Stimulated activated CD4-positive, alpha-beta T cell treated with anti-CD3 and anti-CD28 coated beads, Interleukin-15, amount 100 ng/mL, for 24 hours (primary cell): ENCODE data around the gene MUC5AC.
"Not testable (repeated sequence)": the region's sequence is repeated elsewhere in the genome, so short reads cannot be mapped to it uniquely, and the experiment has no call there.

Experiments used
- DNase-seq: peaks from one replicate; pipeline ENCODE4 v3.0.0-alpha.2; 2020

Gene MUC5AC

DNA sequence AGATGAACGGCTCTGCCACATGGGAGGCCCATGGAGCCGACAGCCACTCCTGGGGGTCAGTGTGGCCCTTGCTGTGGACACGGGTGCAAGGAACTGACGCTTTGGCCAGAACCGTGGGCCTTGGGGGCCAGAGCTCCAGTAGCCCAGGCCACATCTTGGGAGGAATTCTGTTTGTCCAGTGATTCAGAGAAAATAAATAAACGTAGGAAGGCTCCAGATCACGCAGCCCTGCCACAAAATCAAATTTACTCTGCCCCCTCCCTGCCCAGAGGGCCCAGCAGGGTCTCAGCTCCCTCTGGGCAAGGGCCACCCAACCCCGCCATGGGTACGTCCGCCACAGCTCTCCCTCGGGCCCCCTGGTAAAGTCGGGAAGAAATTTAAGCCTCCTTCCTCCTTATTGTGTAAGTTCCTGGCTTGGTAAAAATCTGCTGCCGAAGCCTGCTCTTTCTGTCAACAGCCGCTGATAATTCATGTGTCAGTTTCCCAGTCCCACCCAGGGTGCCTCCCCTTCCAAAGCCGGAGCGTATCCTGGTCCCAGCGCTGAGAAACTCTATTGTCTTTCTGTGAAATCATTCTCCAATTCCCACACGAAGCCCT, 6.9 kb upstream of the MUC5AC start:
- no peak for DNase-seq

DNA sequence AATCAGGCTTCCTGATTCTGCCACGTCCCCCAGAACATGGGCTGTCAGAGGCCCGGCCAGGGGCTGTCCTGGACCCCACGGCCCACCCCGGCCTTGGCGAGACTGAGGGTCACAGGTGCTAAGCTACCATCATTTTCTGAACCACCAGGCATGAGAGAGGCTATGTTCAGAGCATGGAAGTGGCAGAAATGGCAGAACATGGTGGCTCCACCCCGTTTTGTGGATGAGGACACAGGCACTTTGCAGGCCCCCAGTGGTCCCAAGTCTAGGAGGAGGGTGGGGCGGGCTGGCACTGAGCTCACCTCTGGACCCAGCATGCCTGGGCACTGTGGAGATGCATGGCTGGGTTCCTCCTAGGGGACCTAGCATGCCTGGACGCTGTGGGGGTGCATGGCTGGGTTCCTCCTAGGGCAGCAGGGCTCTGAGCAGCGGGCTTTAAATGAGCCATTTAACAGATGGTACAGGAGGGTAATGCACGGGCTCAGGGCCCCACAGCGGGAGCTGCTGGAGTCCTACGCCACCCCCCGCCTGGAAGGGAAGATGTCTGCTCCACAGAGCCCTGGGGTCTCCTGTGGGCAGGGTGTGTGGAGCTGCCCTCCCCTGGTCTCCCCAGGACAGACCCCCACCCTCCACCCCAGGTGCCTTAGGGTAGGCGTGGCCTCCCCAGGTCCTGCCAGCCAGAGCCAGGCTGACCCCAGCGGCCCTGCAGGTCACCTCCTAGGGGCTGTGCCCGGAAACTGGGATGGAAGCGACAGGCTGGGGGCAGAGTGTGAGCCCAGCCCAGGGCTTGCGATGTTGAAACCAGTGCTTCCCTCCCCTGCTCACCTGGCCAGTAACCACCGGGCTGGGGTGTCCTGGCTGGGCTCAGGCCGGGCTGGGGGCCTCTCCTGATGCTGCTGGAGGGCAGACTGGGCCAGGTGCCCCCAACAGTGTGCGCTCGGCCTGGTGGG, 6.1 kb upstream of the MUC5AC start:
- no peak for DNase-seq

DNA sequence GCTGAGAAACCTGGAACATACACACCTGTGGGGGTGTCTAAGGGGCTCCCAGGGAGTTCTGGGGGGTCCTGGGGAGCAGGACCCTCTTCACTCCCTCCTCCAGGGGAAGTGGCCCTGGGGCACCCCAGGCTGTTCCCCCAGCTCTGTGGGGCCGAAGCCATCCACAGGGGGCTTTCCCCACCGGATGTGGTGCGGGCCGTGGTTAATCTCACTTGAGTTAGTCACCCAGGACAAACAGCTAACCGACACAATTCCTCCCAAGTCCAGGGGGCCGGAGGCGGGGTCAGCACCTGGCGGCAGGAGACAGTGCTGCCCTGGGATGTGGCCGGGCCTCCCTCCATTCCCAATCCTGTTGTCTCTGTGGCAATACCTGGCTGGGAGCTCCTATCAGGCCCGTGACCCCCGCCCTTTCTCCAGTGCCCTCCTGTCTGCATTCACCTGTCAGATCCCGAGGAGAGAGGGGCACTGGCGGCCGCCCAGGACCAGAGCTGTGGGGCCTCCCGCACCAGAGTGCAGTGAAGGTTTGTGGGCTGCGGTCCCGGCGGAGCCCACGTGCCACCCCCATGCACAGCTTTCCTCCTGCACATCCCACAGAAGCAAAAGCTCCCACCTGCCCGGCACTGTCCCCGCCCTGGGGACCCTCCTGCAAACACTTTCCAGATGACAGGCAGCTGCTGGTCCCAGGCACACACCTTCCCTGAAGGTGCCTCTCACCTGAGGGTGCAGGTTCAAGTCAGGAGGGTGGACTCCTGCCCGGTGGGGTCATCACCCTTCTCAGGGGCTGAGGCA, 5.2 kb upstream of the MUC5AC start:
- peak; percentile 53 for DNase-seq

DNA sequence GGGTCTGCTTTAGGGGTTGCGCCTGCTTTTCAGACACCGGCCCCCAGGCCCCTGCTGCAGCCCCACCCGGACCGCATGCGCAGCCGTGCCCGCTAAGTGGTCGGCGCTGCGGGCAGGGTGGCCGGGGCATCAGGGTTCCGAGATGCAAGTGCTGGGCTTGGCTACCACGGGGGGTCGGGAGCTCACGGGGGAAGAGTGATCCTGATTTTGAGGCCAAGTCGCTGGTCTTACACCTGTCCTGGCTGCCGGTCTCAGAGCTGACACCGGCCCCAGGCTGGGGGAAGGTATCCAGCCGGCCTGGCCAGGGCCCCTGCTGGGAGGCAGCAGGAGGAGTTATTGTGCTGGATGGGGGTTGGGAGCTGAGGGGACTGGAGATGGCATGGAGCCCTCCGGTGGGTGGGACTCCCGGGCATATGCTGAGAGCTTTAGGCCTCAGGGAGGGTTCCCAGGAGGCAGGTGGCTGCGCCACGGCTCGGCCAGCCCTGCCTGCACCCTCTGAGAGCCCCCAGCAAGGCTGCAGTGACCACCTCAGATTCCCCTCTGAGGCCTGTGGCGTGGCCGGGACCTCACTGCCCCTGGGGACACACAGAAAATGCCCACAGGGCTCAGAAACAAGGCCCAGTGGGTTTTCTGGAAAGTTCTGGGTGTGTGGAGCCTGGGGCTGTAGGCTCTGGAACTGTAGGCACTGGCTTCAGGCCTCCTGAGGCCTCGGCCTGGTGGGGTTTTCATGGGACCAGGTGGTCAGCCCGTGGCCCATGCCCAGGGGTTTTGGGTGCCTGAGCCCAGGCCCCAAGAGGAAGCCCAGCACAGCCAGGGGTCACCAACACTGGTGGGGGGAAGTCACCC, 4.4 kb upstream of the MUC5AC start:
- no peak for DNase-seq

DNA sequence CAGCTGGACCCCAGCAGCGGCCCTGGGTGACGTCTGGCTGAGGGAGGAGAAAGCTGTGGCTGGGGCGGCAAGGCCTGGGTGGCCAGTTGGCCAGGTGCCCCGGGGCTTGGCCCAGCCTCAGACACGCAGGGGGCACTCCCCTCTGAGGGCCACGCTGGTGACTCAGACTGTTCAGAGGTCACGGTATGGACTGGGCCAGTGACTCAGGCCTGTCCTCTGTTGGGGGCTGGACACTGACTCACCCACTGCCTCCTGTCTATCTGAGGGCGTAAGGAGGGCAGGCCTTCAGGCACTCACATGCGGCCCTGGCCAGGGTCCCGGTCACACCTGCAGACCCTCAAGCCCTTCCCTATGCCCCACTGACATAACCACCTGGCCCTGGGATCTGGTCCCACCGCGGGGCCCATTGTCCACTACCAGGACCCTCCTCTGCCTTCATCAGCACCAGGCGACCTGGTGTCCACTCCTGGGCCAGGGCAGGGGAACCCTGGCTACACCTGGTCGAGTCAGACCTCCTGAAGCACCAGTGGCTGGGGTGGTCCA, 3.7 kb upstream of the MUC5AC start:
- no peak for DNase-seq

DNA sequence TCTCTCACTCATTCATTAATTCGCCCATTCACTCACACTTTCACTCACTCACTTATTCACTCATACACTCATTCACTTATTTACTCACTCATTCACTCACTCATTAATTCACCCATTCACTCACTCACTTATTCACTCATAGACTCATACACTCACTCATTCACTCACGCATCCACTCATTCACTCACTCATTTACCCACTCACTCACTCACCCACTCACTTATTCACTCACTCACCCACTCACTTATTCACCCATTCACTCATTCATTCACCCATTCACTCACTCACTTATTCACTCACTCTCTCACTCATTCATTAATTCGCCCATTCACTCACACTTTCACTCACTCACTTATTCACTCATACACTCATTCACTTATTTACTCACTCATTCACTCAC, 3.1 kb upstream of the MUC5AC start:
- not testable (repeated sequence) for DNase-seq

DNA sequence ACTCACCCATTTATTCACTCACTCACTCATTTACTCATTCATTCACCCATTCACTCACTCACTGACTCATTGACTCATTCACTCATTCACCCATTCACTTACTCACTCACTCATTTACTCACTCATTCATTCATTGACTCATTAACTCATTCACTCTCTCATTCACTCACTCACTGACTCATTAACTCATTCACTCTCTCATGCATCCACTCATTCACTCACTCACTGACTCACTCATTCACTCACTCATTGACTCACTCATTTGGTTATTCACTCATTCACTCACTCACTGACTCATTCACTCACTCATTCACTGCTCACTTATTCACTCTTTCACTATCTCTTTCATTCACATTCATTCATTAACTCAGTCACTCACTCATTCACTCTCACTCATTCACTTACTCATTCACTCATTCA, 2.5 kb upstream of the MUC5AC start:
- DNase-seq: no peak

DNA sequence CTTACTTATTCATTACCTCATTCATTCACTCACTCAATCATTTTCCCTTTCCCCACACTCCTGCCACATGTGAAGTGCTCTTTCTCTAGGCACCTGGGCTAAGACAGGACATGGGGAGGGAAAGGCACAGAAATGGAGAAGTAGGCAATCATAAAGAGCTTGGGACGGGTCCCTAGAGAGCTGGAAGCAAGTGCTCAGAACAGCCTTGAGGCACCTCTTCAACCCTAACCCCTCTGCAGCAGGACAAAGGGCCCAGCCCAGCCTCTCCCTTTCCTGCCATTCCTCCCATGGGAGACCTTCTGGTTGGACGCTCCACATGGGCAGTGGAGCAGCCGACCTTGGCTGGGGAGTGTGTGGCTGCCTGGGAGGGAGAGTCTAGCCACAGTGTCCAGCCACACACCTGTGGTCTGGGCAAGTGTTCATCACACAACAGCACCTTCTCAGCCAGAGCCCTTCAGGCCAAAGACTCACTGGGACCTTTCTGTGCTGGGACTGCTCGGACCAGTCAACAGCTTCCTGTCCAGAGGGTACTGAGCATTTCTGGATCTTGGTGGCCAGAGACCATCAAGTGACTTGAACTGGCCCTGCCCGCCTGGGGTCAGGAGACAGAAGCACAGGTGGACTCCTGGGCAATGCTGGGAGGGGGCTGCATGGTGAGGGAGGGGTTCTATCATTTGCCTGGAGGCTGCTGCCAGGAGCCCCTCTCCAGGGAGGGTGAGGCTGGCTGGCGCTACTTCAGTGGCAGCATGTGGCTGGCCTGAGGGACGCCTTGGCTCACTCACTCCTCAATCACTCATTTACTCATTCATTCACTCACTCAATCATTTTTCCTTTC, 1.0 kb upstream of the MUC5AC start:
- no peak for DNase-seq

DNA sequence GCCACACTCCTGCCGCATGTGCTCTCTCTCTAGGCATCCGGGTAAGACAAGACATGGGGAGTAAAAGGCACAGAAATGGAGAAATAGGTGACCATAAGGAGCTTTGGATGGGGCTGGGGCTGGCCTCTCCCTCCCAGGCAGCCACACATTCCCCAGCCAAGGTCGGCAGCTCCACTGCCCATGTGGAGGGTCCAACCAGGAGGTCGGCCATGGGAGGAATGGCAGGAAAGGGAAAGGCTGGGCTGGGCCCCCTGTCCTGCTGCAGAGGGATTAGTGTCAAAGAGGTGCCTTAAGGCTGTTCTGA, 460 bp upstream of the MUC5AC start:
- DNase-seq: no peak

DNA sequence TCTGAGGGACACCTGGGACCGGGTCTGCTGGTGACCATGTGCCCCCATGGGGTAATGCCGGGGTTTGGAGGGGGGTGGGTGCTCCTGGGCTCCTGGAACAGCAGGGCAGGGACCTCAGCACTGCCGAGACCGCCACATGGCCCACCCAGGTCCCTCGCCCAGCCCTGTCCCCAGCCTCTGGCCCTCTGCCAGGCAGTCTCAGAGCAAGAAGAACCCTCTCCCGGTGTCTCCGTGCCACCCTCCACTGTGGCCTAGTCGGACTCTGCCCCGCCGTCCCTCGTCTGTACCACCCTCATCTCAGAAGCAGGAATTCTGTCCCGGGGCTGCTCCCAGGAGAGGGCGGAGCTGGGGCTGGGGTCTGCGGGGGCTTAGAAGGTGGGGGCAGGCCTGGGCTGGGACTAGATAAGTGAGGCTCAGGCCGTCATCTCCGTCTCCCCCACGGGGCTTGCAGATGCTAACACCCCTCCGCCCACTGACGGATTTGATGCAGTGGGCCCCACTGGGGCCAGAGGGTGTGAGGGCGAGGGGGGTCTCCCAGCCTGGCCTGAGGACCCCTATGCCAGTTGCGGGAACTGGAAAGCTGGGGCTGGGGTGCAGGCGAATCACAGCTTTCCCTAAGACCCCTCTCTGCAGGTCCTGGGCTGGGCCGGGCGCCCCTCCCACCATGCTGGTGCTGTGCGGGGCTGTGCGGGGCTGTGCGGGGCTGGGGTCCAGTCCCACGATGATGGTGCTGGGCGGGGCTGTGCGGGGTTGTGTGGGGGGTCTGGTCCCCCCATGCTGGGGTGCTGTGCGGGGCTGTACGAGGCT, 1.1 kb downstream of the MUC5AC start:
- no peak for DNase-seq

DNA sequence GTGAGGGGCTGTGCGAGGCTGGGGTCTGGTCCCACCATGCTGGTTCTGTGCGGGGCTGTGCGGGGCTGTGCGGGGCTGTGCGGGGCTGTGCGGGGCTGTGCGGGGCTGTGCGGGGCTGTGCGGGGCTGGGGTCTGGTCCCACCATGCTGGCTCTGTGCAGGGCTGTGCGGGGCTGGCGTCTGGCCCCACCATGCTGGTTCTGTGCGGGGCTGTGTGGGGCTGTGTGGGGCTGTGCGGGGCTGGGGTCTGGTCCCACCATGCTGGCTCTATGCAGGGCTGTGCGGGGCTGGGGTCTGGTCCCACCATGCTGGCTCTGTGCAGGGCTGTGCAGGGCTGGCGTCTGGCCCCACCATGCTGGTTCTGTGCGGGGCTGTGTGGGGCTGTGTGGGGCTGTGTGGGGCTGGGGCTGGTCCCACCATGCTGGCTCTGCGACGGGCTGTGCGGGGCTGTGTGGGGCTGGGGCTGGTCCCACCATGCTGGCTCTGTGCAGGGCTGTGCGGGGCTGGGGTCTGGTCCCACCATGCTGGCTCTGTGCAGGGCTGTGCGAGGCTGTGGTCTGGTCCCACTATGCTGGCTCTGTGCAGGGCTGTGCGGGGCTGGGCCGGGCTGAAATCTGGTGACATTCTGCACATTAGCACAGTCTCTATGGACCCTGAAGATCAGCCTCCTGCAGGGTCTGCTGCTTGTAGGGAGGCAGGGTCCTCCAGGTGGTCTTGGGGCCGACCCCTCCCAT, 1.9 kb downstream of the MUC5AC start:
- not testable (repeated sequence) for DNase-seq

DNA sequence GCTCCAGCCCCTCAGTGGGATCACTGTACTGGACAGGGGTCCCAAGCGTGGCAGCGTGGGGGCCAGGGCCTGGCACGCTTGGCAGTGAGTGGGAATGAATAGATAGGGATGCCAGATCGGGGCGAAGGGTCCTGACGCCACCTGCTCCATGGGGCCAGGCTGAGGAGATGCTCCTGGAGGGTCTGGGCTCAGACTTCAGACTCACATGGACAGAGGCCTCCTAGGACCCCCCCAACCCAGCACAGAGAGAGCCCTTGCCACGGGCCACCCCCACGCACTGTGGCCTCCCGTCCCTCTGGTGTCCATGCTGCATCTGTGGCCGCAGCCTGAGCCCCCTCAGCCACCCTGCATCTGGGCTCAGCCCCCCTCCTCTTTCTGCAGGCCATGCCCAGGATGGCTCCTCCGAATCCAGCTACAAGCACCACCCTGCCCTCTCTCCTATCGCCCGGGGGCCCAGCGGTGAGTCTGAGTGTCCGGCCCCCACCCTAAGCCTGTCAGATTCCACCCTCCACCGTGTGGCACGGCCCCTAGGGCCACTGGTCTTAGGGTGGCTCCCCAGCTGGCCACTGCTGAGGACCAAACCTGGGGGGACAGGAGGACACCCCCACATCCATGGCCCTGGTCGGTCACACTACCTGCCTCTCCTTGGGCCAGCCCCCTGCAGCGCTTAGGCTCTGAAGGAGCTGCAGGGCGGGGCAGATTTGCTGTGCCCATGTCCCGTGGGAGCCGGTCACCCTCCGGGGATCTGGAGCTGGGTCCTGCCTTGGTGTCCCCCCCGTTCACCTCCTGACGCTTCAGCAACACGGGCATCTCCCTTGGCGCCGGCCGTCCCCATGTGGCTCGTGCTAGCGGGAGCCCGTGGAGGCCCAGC, 2.7 kb downstream of the MUC5AC start:
- no peak for DNase-seq

DNA sequence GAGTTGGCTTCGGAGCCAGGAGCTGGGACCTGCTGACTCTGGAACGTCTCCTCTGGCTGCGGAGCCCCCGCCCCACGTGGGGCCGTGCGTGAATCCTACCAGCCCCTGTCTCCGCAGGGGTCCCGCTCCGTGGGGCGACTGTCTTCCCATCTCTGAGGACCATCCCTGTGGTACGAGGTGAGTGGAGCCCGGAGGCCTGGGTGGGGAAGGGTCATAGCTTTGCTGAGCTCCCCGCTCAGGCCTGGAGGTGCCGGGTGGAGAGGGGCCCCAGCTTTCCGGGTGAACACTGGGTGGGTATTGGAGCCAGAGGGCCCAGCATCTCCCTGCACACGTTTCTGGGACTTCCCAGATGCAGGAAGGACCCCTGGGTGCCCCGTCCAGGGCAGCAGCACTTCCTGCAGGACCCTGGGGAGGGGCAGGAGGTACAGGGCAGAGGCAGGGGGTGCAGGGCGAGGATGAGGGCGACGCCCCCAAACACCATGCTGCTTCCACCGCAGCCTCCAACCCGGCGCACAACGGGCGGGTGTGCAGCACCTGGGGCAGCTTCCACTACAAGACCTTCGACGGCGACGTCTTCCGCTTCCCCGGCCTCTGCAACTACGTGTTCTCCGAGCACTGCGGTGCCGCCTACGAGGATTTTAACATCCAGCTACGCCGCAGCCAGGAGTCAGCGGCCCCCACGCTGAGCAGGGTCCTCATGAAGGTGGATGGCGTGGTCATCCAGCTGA, 3.8 kb downstream of the MUC5AC start:
- no peak for DNase-seq

DNA sequence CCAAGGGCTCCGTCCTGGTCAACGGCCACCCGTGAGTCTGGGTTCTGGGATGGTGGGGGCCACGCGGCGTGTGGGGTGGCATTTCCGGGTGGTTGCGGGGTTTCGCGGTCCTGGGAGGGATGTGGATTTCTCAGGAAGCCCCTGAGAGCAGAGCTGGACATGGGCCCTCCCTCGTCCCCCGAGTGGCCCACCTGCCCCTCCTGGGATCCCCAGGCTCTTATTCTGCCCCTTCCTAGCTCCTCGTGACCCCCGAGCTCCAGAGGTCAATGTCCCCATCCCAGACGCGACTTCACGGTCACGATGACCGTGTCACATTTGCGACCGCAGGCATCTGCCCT, 4.4 kb downstream of the MUC5AC start:
- DNase-seq: no peak

DNA sequence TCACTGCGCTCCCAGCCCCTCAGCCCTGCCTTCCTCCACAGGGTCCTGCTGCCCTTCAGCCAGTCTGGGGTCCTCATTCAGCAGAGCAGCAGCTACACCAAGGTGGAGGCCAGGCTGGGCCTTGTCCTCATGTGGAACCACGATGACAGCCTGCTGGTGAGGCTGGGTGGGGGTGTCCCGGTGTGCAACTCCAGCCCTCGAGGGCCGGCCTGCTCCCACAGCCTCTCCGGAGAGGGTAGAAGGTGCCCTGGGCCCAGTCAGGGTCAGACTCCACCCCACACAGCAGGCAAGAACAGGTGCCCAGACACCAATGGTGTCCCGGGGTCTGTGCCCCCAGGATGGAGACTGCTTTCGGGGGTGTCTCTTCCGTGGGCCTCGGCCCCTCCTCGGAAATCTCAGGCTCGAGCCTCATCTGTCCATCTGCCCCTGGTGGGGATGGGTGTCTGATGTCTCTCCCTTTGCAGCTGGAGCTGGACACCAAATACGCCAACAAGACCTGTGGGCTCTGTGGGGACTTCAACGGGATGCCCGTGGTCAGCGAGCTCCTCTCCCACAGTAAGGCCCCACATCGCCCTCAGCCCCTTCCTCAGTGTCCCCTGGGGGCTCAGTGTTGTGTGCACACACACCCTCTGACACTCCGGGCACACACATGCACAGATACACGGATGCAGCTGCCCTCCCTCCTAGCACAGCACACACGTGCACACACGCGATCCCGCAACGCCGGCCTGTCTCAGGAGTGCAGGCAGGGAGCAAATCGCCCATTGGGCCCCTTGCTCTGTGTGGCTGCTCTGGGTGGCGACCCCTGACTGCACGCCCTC, 4.9 kb downstream of the MUC5AC start:
- DNase-seq: no peak

DNA sequence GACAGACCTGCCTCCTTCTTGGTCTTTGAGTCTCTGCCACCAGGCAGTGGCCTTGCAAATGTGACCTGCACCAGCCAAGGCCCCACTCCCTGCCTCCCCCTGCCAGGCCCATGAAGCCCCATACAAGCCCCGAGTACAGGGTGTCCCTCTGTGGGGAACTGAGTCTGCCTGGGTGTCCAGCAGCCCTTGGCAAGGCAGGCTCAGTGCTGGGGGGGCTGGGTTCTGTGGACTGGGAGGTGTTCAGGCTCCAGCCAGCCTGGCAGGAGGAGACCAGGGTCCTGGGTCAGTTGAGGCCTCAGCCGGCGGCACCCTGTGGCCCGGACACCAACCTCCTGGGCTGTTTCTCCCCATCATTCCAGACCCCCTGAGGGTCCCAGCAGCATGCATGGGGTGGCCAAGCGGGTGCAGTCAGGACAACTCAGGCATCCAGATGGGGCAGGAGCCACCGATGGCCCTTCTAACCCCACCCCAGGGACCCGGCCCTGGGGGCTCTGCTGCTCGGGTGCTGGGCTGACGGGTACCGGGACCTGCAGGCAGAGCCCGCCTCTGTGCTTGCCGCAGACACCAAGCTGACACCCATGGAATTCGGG, 5.7 kb downstream of the MUC5AC start:
- no peak for DNase-seq
